Liver (tissue), 9 donors: ENCODE measurements around the gene ZNHIT2. TPM values are rescaled to one million over a fixed set of nuclear protein-coding genes. Genes with fewer than 3 reads are reported as not detected.

Experiments used
- DNase-seq: peaks from one replicate; pipeline ENCODE4 v3.0.0-alpha.2; 2017; ENCODE audit warnings: low spot score
- H3K27ac ChIP-seq, 2 donors: one replicate each; pipeline ENCODE4 v1.7.0; 2013; ENCODE audit warnings: inconsistent platforms in 2 of 2, low read length in 2 of 2, control low read depth in 1 of 2, low read depth in 1 of 2, mild to moderate bottlenecking in 1 of 2
- H3K27me3 ChIP-seq, 4 donors: one replicate each; pipeline versions ENCODE4 v1.6.1 to v1.7.0; 2013; ENCODE audit warnings: low read length in 3 of 4, inconsistent platforms in 1 of 4, mild to moderate bottlenecking in 1 of 4, moderate library complexity in 1 of 4; ENCODE audit not compliant: control insufficient read depth in 4 of 4, insufficient read depth in 4 of 4
- H3K36me3 ChIP-seq, 4 donors: one replicate each; pipeline versions ENCODE4 v1.6.1 to v1.7.0; 2013; ENCODE audit warnings: low read length in 3 of 4, mild to moderate bottlenecking in 3 of 4, low read depth in 1 of 4, moderate library complexity in 1 of 4; ENCODE audit not compliant: control insufficient read depth in 4 of 4, insufficient read depth in 3 of 4
- H3K4me1 ChIP-seq, 4 donors: one replicate each; pipeline versions ENCODE4 v1.6.1 to v1.7.0; 2013; ENCODE audit warnings: low read length in 3 of 4, mild to moderate bottlenecking in 3 of 4, moderate library complexity in 1 of 4; ENCODE audit not compliant: control insufficient read depth in 4 of 4, insufficient read depth in 4 of 4
- H3K4me3 ChIP-seq, 3 donors: one replicate each; pipeline versions ENCODE4 v1.6.1 to v1.7.0; 2013; ENCODE audit warnings: low read length in 3 of 3, control low read depth in 1 of 3, low read depth in 1 of 3, mild to moderate bottlenecking in 1 of 3
- H3K9ac ChIP-seq, 2 donors: one replicate each; pipeline ENCODE4 v1.7.0; 2013; ENCODE audit warnings: low read length in 2 of 2, mild to moderate bottlenecking in 2 of 2, moderate library complexity in 2 of 2, control low read depth in 1 of 2, low read depth in 1 of 2
- H3K9me3 ChIP-seq, 4 donors: one replicate each; pipeline versions ENCODE4 v1.6.1 to v1.7.0; 2013; ENCODE audit warnings: low read length in 3 of 4; ENCODE audit not compliant: control insufficient read depth in 4 of 4
- ATF3 ChIP-seq: IDR thresholded peaks from 2 replicates; pipeline ENCODE4 v1.6.1; 2016; ENCODE audit warnings: antibody characterized with exemption
- CTCF ChIP-seq: fragments of 150-350 bp; IDR thresholded peaks from 2 replicates; pipeline ENCODE4 v1.5.1; 2017; ENCODE audit warnings: improper control_type of control experiment, low read depth, low read length; ENCODE audit not compliant: missing input control
- EGR1 ChIP-seq, 2 donors: IDR thresholded peaks; 2 replicates each; pipeline ENCODE4 v1.6.1; 2016 to 2018; ENCODE audit warnings: antibody characterized with exemption in 2 of 2, low read depth in 2 of 2
- FOXA1 ChIP-seq: IDR thresholded peaks from 2 replicates; pipeline ENCODE4 v1.6.1; 2016; ENCODE audit warnings: antibody characterized with exemption
- FOXA2 ChIP-seq: IDR thresholded peaks from 2 replicates; pipeline ENCODE4 v1.6.1; 2016; ENCODE audit warnings: antibody characterized with exemption
- GABPA ChIP-seq, 2 donors: IDR thresholded peaks in 1 of 2; conservative IDR thresholded peaks in 1 of 2; 2 replicates each; pipeline ENCODE4 v1.6.1; 2016; ENCODE audit warnings: antibody characterized with exemption in 2 of 2, mild to moderate bottlenecking in 1 of 2, moderate library complexity in 1 of 2
- HNF4A ChIP-seq, 2 donors: conservative IDR thresholded peaks; 2 replicates each; pipeline ENCODE4 v1.6.1; 2016; ENCODE audit warnings: antibody characterized with exemption in 2 of 2, mild to moderate bottlenecking in 2 of 2
- HNF4G ChIP-seq: IDR thresholded peaks from 2 replicates; pipeline ENCODE4 v1.6.1; 2016; ENCODE audit warnings: antibody characterized with exemption
- JUND ChIP-seq, 2 donors: IDR thresholded peaks; 2 replicates each; pipeline ENCODE4 v1.6.1; 2016; ENCODE audit warnings: antibody characterized with exemption in 2 of 2
- MAX ChIP-seq: IDR thresholded peaks from 2 replicates; pipeline ENCODE4 v1.6.1; 2016; ENCODE audit warnings: antibody characterized with exemption
- NR2F2 ChIP-seq: IDR thresholded peaks from 2 replicates; pipeline ENCODE4 v1.6.1; 2016; ENCODE audit warnings: antibody characterized with exemption
- RAD21 ChIP-seq, 2 donors: IDR thresholded peaks; 2 replicates each; pipeline ENCODE4 v1.6.1; 2016; ENCODE audit warnings: antibody characterized with exemption in 2 of 2, mild to moderate bottlenecking in 2 of 2
- REST ChIP-seq: IDR thresholded peaks from 2 replicates; pipeline ENCODE4 v1.6.1; 2016; ENCODE audit warnings: antibody characterized with exemption, mild to moderate bottlenecking
- RXRA ChIP-seq, 2 donors: IDR thresholded peaks; 2 replicates each; pipeline ENCODE4 v1.6.1; 2017 to 2018; ENCODE audit warnings: antibody characterized with exemption in 2 of 2, mild to moderate bottlenecking in 1 of 2
- SP1 ChIP-seq: IDR thresholded peaks from 2 replicates; pipeline ENCODE4 v1.6.1; 2018; ENCODE audit warnings: antibody characterized with exemption, mild to moderate bottlenecking
- TAF1 ChIP-seq: conservative IDR thresholded peaks from 2 replicates; pipeline ENCODE4 v1.6.1; 2016; ENCODE audit warnings: antibody characterized with exemption, mild to moderate bottlenecking
- YY1 ChIP-seq: IDR thresholded peaks from 2 replicates; pipeline ENCODE4 v1.6.1; 2016; ENCODE audit warnings: antibody characterized with exemption, mild to moderate bottlenecking
- ZBTB33 ChIP-seq: IDR thresholded peaks from 2 replicates; pipeline ENCODE4 v1.6.1; 2016; ENCODE audit warnings: antibody characterized with exemption
- WGBS: extraction: QIAGEN DNeasy Blood & Tissue Kit; methylation state at CpG from one replicate; pipeline ENCODE4 v1.1.7; 2013; 5-methylcytosine and 5-hydroxymethylcytosine counted together
- polyA plus RNA-seq, 2 donors: library from polyadenylated mRNA; stranded (reverse) in 1 of 2; unstranded in 1 of 2; fragments of 200-250 nt in 1 of 2; fragments of >200 nt in 1 of 2; fragmentation: Nextera tagmentation in 1 of 2; extraction: Ambion mirVana in 1 of 2; gene quantifications; one replicate each; pipeline versions ENCODE4 v1.2.1 to v1.2.3, GENCODE V29; 2013 to 2015
- total RNA-seq, 2 donors: library from RNA; depleted of rRNA; stranded (reverse); fragments of >200 nt; gene quantifications; one replicate each; pipeline ENCODE4 v1.2.3, GENCODE V29; 2014
- donor health status: healthy.
- donor health status: healthy.
- donor health status: healthy.
- donor health status: healthy.
- donor health status: healthy.

ZNHIT2 gene
- total and polyA plus RNA-seq, 4 donors = 2.2 to 13.9 (median 6.1) TPM

GRCh38 chr11:65083134-65083833 is 34.2 kb downstream of the ZNHIT2 start:
- WGBS = 7% methylated on average over 13 of the region's 13 CpGs
- Histone ChIP-seq H3K27ac (no peak overlapping the region), H3K4me3 (peak overlapping the region; percentile 75 to 96 (median 80)), H3K4me1 (peaks cover 10 to 23% (median 18%) of the 10 kb centered on the region in 4 donors), H3K9ac (peak overlapping the region in 1 of 2 donors; percentile 69), H3K27me3 (no peaks in the 10 kb centered on the region), H3K9me3 (no peaks in the 10 kb centered on the region), H3K36me3 (peaks cover 3 to 26% (median 4%) of the 10 kb centered on the region in 4 donors)
- no peak for DNase-seq
- TF ChIP-seq REST (no peak), FOXA2 (no peak), FOXA1 (no peak), HNF4G (no peak), RXRA (IDR thresholded peaks at IDR 0.05) (no peak), SP1 (no peak), TAF1 (no peak), HNF4A (conservative IDR thresholded peaks at IDR 0.05) (no peak), ZBTB33 (no peak), JUND (IDR thresholded peaks at IDR 0.05) (no peak), ATF3 (no peak), YY1 (no peak), GABPA (IDR thresholded peaks at IDR 0.05 in 1 of 2, conservative IDR thresholded peaks at IDR 0.05 in 1 of 2) (no peak), NR2F2 (no peak), MAX (no peak), RAD21 (IDR thresholded peaks at IDR 0.05) (no peak), EGR1 (IDR thresholded peaks at IDR 0.05; ENCODE audit: low read depth in 2 of 2) (no peak), CTCF (no peak)
